GM20431 (cell line): Measurements from ENCODE around the gene TAF3.

Experiments
- in situ Hi-C: fragments of 300-500 bp; cut with MseI, MboI; formaldehyde crosslinking; loops from one replicate; pipeline ENCODE4 v1.15.0; 2020; ENCODE audit warnings: low sequenced_read_pairs; ENCODE audit not compliant: unreplicated experiment

Gene TAF3

GRCh38 chr10:7862121-7862514, 43.8 kb downstream of the TAF3 start:
- in situ Hi-C loops = loop anchor here (25.0 kb wide), 2 partner anchors 1350 to 1450 kb away; no protein-coding TSS in a partner anchor

DNA sequence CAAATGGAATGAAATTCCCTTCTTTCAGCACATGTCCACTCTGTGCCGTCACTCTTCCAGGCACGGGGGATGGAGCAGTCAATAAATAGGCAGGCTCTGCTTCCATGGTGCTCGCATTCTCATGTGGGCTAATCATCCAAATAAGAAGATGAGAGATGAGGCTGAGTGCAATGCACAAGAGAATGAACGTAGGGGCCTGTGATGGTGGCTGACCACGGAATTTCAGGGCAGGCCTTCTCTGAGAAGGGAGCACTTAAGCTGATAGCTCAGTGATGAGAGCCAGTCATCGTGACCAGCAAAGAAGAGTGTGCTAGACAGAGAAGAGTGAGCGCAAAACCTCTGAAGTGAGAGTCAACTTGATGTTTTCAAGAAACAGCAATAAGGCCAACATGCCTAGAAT, 47.9 kb downstream of the TAF3 start:
- in situ Hi-C loops = loop anchor here (25.0 kb wide), 2 partner anchors 1346 to 1446 kb away; no protein-coding TSS in a partner anchor

GRCh38 chr10:7872041-7872442, 53.7 kb downstream of the TAF3 start:
- in situ Hi-C loops = loop anchor here (25.0 kb wide), 2 partner anchors 1340 to 1440 kb away; no protein-coding TSS in a partner anchor

DNA sequence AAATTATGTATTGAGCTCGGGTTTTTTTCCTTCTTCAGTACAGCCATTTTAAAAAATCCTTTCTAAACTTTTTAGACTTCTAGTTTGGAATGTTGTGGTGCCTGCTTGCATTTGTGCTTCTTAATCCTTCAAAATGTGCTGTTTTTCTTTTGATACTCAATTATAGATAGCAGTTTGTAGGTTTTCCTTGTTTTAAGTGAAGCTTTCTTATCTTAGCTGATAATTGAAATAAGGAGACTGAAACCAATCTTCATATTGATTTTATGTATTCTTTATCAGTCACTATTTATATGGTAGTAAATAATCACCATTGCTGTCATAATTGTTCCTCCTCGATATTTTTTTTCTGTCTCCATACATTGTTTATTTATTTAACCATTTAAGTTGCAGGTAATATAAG, 56.6 kb downstream of the TAF3 start:
- in situ Hi-C loops = loop anchor here (25.0 kb wide), 3 partner anchors 162 to 1437 kb away; no protein-coding TSS in a partner anchor

- in situ Hi-C loops = loop anchor here (25.0 kb wide), 1 partner anchor 161 kb away; no protein-coding TSS in a partner anchor
Observed at GRCh38 chr10:7876541-7877127, 58.3 kb downstream of the TAF3 start.

DNA sequence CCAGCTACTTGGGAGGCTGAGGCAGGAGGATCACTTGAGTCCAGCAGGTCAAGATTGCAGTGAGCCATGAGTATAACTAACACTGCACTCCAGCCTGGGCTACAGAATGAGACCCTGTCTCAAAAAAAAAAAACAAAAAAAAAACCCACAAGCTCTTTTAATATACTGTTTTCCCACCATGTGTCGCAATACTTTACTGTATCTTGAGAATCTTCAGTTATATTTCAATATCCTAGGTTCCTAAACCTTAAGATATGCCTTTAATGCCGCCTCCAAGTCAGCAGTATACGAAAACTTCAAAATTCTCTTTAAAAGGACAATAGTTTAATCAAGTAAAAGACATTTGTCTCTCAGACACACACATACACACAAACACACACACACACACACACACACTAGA, 62.8 kb downstream of the TAF3 start:
- in situ Hi-C loops = loop anchor here (25.0 kb wide), 1 partner anchor 156 kb away; no protein-coding TSS in a partner anchor

GRCh38 chr10:7886056-7886455, 67.8 kb downstream of the TAF3 start:
- in situ Hi-C loops = loop anchor here (25.0 kb wide), 1 partner anchor 151 kb away; no protein-coding TSS in a partner anchor

DNA sequence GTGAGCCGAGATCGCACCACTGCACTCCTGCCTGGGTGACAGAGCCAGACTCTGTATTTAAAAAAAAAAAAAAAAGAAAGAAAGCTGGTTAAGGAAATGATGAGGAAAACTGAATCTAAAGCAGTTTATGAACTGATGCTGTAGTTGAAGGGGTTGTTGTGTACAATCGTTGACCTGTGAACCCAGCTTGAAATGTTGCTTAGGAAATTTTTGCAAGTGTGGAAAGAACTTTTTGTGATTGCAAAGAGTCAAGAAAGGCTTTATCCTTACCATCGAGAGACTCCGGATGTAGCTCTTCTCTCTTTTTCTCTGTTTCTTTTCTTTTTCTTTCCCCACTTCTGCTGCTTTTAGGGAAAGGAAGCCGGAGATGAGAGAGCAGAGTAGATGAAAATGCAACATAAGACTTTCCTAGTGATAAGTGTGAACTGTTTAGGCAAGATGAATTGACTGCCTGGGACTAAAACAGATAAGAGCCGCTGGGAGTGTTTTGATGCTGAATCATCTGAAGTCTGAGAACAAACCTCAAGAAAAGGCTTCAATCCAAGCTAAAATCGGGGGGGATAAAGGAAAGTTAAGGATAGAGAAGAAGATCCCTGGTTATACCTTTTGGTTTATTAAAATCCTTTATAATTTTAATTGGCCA, 69.0 kb downstream of the TAF3 start:
- in situ Hi-C loops = loop anchor here (25.0 kb wide), 1 partner anchor 150 kb away; no protein-coding TSS in a partner anchor

- in situ Hi-C loops = loop anchor here (25.0 kb wide), 1 partner anchor 147 kb away; no protein-coding TSS in a partner anchor
Observed at GRCh38 chr10:7889947-7890542, 71.7 kb downstream of the TAF3 start.

GRCh38 chr10:7890781-7891180, 72.5 kb downstream of the TAF3 start:
- in situ Hi-C loops = loop anchor here (25.0 kb wide), 1 partner anchor 147 kb away; no protein-coding TSS in a partner anchor

- in situ Hi-C loops = loop anchor here (25.0 kb wide), 1 partner anchor 146 kb away; no protein-coding TSS in a partner anchor
Observed at GRCh38 chr10:7891634-7892033, 73.3 kb downstream of the TAF3 start.

DNA sequence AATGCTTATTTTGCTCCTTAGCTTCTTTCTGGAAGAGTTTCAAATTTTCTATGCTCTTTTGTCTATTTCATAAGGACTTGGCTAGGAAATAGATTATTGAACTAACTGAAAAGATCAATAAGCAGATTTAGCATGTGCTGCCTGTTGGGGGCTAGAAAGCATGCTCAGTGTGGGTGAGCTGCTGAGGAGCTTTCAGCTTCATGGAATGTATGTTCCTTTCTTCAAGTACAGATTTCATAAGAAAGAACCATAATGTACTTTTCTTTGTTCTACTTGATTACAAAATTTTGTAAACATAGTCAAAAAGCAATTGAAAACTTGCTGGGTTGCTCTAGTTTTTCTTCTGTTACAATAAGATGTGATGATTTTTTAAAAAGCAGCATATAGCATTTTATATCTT, 73.8 kb downstream of the TAF3 start:
- in situ Hi-C loops = loop anchor here (25.0 kb wide), 1 partner anchor 145 kb away; no protein-coding TSS in a partner anchor

GRCh38 chr10:7895699-7896090, 77.4 kb downstream of the TAF3 start:
- in situ Hi-C loops = loop anchor here (25.0 kb wide), 1 partner anchor 142 kb away; no protein-coding TSS in a partner anchor

GRCh38 chr10:7896297-7896696, 78.0 kb downstream of the TAF3 start:
- in situ Hi-C loops = loop anchor here (25.0 kb wide), 1 partner anchor 141 kb away; no protein-coding TSS in a partner anchor

DNA sequence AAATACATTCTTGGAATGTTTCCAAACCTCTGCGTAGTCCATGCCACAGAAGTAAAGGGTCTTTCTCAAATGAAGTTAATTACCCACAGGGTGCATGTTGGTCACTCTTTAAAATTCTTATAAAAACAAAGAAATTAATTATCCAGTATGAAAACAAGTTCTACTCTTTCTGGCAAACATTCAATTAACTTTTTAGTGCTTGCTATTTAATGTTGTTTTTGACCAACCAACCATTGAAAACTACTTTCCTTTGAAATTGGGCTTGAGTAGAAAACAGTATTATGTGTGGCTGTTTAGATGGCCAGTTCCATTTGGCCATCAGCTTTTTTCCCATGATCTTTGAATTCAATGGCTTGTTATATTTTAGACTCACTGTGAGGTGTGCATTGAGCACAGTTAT, 83.0 kb downstream of the TAF3 start:
- in situ Hi-C loops = no loop called here

DNA sequence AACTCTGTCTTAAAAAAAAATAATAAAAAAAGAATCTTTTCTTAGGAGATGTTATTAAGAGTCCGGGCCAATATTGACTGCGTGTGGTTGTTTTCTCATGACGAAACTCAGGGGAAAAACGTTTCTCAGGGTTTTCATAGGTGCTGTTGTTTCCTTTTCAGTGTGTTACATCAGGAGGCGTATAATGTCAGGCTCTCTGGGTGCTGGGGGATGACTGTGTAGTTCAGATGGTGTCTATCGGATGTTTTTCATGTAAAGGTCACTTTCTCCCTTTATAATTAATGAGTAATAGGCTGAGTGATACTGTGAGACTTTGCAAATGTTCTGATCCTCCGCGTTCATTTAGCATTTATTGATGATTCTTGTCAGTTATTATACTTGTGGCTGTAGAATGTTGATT, 84.1 kb downstream of the TAF3 start:
- in situ Hi-C loops = no loop called here

- in situ Hi-C loops = no loop called here
Observed at GRCh38 chr10:7903851-7904250, 85.5 kb downstream of the TAF3 start.

DNA sequence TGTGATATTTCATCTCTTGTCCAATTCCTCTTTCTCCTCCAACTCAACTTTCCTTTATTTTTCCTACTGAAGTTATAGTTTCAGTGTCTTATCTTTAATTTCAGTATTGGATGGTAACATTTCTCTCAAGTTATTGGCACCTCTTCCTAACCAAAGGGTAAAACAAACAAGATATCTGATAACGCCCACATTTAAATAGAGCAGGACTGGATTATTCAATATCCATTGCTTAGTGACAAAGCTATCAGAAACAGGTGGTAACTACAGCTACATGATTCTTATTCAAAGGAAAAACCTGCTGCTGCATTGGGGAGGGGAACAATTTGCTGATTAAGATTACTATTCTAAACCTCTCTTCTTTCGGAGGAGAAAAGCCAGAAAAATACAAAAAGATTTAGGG, 87.8 kb downstream of the TAF3 start:
- in situ Hi-C loops = no loop called here

DNA sequence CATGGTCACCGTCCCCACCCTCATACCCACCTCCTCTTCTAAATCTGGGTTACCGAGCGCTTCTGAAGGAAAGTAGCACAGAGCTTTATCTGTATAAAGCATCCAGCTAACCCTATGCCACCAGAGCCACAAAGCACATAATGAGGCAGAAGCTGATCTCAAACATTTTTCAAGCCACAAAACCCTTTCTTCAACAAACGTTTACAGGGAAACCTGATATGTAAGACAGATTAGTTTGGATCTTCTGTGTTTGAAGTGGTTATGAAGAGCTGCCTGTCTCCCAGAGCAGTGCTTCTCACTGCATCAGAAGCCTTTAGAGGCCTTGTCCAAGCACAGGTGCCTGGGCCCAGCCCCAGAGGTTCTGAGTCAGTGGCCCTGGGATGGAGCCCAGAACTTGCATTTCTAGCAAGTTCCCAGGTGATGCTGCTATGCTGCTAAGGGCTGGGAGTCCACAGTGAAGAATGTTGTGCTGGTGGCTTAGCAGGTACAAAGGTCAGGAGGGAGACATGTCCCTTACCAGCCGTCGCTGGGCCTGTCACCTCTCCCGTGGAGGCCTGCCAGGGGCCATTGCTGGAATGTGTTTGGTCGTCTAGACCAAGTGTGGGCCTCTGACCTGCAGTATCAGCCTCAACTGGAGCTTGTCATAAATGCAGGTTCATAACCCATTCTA, 90.4 kb downstream of the TAF3 start:
- in situ Hi-C loops = no loop called here
